Esophagus squamous epithelium (tissue), 5 donors: ENCODE results near the gene AATK. TPM values are rescaled to one million over a fixed set of nuclear protein-coding genes. Genes with fewer than 3 reads are reported as not detected.

ENCODE experiments used
- DNase-seq: peaks from one replicate; lab custom pipeline; 2025; lab: John Stamatoyannopoulos, UW
- H3K27ac ChIP-seq, 4 donors: fragments of 200-600 bp; sonication (generic); one replicate each; pipeline ENCODE4 v1.5.1; 2016 to 2019; ENCODE audit warnings: mild to moderate bottlenecking in 1 of 4
- H3K27me3 ChIP-seq, 4 donors: fragments of 200-600 bp; sonication (generic); 1 replicate in 3 of 4; 2 replicates in 1 of 4; pipeline versions ENCODE4 v1.5.1 to v1.6.0; 2017 to 2021; ENCODE audit warnings: antibody characterized with exemption in 1 of 4
- H3K36me3 ChIP-seq, 3 donors: fragments of 200-600 bp; sonication (generic); one replicate each; pipeline ENCODE4 v1.5.1; 2016 to 2019
- H3K4me1 ChIP-seq, 3 donors: fragments of 200-600 bp; sonication (generic); one replicate each; pipeline ENCODE4 v1.5.1; 2017 to 2019
- H3K4me3 ChIP-seq, 4 donors: fragments of 200-600 bp; sonication (generic); 1 replicate in 3 of 4; 2 replicates in 1 of 4; pipeline ENCODE4 v1.5.1; 2016 to 2019; ENCODE audit warnings: mild to moderate bottlenecking in 2 of 4, moderate library complexity in 1 of 4
- H3K9me3 ChIP-seq, 3 donors: fragments of 200-600 bp; sonication (generic); one replicate each; pipeline ENCODE4 v1.5.1; 2016 to 2019
- POLR2A ChIP-seq, 4 donors: fragments of 450-650 bp; IDR thresholded peaks; one replicate each; pipeline ENCODE4 v1.6.1; 2017; ENCODE audit warnings: antibody characterized with exemption in 4 of 4, mild to moderate bottlenecking in 4 of 4, moderate library complexity in 3 of 4
- WGBS, 2 donors: methylation state at CpG; one replicate each; pipeline ENCODE4 v1.1.5; 2018; 5-methylcytosine and 5-hydroxymethylcytosine counted together
- intact Hi-C: fragments of 100-400 bp; cut with DNase I; formaldehyde crosslinking; loops from one replicate; pipeline ENCODE4 v1.15.0; 2022
- total RNA-seq, 4 donors: library from RNA; depleted of rRNA; stranded (reverse); fragments of >200 nt; gene quantifications; one replicate each; pipeline ENCODE4 v1.1.0, GENCODE V29; 2016
- TF ChIP-seq, protein P1 (sequence below), 6 experiments: fragments of 450-650 bp in 4 of 6; fragments of 200-600 bp in 2 of 6; sonication (generic) in 2 of 6; IDR thresholded peaks; one replicate each; pipeline ENCODE4 v1.5.1; 2016 to 2019; ENCODE audit warnings: antibody characterized with exemption in 6 of 6, mild to moderate bottlenecking in 4 of 6, moderate library complexity in 4 of 6
- donor health status: DM: yes; HTN: yes; CAD: no.

AATK gene
- total RNA-seq, 4 donors from 2014 or later = 0.57 to 1.5 (median 0.70) TPM; not detected in 1

DNA sequence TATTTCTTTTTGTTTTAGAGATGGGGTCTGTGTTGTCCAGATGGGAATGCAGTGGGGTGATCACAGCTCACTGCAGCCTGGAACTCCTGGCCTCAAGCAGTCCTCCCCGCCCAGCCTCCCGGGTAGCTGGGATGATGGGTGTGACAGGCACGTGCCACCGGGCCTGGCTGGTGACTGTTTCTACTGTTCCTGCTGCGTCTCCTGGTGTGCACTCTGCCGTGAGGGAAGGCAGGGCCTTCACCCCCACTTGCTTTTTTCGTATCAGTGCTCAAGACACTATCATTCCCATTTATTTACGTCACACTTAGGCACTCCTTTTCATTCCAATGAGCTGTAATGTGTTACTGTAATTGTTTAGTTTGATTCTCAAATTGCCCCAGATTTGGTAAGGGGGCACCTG lies 26.0 kb downstream of the AATK start:
- Histone ChIP-seq H3K4me1 (peaks cover 7 to 11% (median 8%) of the 10 kb centered on the region in 3 donors), H3K36me3 (no peaks in the 10 kb centered on the region), H3K9me3 (no peaks in the 10 kb centered on the region), H3K27me3 (peaks cover 0 to 20% (median 0%) of the 10 kb centered on the region in 4 donors), H3K4me3 (no peak overlapping the region), H3K27ac (no peak overlapping the region)
- intact Hi-C loops = no loop called here
- DNase-seq = no peak
- TF ChIP-seq POLR2A (IDR thresholded peaks at IDR 0.05) = no peak
- TF ChIP-seq, protein P1, sequence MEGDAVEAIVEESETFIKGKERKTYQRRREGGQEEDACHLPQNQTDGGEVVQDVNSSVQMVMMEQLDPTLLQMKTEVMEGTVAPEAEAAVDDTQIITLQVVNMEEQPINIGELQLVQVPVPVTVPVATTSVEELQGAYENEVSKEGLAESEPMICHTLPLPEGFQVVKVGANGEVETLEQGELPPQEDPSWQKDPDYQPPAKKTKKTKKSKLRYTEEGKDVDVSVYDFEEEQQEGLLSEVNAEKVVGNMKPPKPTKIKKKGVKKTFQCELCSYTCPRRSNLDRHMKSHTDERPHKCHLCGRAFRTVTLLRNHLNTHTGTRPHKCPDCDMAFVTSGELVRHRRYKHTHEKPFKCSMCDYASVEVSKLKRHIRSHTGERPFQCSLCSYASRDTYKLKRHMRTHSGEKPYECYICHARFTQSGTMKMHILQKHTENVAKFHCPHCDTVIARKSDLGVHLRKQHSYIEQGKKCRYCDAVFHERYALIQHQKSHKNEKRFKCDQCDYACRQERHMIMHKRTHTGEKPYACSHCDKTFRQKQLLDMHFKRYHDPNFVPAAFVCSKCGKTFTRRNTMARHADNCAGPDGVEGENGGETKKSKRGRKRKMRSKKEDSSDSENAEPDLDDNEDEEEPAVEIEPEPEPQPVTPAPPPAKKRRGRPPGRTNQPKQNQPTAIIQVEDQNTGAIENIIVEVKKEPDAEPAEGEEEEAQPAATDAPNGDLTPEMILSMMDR (IDR thresholded peaks at IDR 0.05) = no peak
- 48 to 55% methylated on average over 8 of the region's 8 CpGs for WGBS, 2 donors

DNA sequence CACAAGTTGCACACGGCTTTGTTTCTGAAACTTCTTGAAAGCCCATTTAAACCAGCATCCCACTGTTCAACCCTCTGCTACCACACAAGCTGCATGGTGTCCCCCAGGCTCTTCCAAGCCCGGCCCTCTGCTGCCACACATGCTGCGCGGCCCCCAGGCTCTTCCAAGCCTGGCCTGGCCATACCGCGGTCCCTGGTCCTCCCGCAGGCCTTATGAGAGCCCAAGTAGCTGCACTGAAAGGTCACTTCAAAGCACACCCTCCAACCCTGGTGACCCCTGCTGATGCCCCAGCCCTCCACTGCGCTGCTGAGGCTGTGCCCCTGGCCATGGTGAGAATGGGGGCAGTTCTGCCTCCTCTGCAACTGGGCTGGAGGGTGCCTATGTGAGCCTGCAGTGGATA lies 26.6 kb downstream of the AATK start:
- intact Hi-C loops = no loop called here
- no peak for TF ChIP-seq POLR2A (IDR thresholded peaks at IDR 0.05)
- TF ChIP-seq, protein P1 (IDR thresholded peaks at IDR 0.05) = no peak
- H3K27ac ChIP-seq = no peak overlapping the region
- H3K27me3 ChIP-seq = peaks cover 0 to 23% (median 0%) of the 10 kb centered on the region in 4 donors
- H3K4me3 ChIP-seq = no peak overlapping the region
- peaks cover 7 to 11% (median 8%) of the 10 kb centered on the region in 3 donors for H3K4me1 ChIP-seq
- H3K9me3 ChIP-seq = no peaks in the 10 kb centered on the region
- no peaks in the 10 kb centered on the region for H3K36me3 ChIP-seq
- DNase-seq = no peak
- WGBS, 2 donors = 80 to 89% methylated on average over 3 to 4 of the region's 8 CpGs

DNA sequence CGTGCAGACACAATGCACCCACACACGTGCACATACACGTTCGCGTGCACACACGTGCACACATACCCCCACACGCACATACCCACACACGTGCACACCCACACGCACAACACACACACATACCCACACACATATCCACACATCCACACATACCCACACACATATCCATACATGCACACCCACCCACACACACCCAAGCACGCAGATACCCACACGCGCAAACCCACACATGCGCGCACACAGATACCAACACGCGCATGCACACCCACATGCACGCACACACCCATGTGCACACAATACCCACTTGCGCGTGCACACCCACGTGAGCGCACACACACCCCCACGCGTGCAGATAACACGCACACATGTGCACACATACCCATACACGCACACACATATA lies 27.5 kb downstream of the AATK start:
- 93% methylated on average over 25 of the region's 25 CpGs for WGBS, 2 donors
- peaks cover 7 to 11% (median 8%) of the 10 kb centered on the region in 3 donors for H3K4me1 ChIP-seq
- H3K27ac ChIP-seq = no peak overlapping the region
- H3K36me3 ChIP-seq = no peaks in the 10 kb centered on the region
- intact Hi-C loops = no loop called here
- peaks cover 0 to 14% (median 0%) of the 10 kb centered on the region in 4 donors for H3K27me3 ChIP-seq
- TF ChIP-seq, protein P1 (IDR thresholded peaks at IDR 0.05) = no peak
- TF ChIP-seq POLR2A (IDR thresholded peaks at IDR 0.05) = no peak
- DNase-seq = no peak
- H3K9me3 ChIP-seq = no peaks in the 10 kb centered on the region
- no peak overlapping the region for H3K4me3 ChIP-seq

DNA sequence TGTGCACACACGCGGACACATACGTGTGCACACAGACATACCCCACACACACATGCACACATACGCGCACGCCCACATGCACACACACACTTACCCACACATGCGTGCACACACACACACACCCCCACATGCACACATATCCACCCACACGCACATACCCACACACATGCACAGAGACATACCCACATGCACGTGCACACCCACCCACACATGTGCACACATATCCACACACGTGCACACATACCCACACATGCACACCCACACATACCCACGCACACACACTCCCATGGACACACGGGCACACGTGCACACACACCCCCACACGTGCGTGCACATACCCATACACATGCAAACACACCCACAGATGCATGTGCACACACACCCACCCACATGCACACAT lies 27.9 kb downstream of the AATK start:
- no peak overlapping the region for H3K4me3 ChIP-seq
- no peak for TF ChIP-seq POLR2A (IDR thresholded peaks at IDR 0.05)
- TF ChIP-seq, protein P1 (IDR thresholded peaks at IDR 0.05) = no peak
- H3K27me3 ChIP-seq = peaks cover 0 to 10% (median 0%) of the 10 kb centered on the region in 4 donors
- H3K36me3 ChIP-seq = no peaks in the 10 kb centered on the region
- peaks cover 6 to 9% (median 7%) of the 10 kb centered on the region in 3 donors for H3K4me1 ChIP-seq
- intact Hi-C loops = no loop called here
- WGBS, 2 donors = 94% methylated on average over 15 of the region's 15 CpGs
- H3K27ac ChIP-seq = no peak overlapping the region
- no peaks in the 10 kb centered on the region for H3K9me3 ChIP-seq
- no peak for DNase-seq

DNA sequence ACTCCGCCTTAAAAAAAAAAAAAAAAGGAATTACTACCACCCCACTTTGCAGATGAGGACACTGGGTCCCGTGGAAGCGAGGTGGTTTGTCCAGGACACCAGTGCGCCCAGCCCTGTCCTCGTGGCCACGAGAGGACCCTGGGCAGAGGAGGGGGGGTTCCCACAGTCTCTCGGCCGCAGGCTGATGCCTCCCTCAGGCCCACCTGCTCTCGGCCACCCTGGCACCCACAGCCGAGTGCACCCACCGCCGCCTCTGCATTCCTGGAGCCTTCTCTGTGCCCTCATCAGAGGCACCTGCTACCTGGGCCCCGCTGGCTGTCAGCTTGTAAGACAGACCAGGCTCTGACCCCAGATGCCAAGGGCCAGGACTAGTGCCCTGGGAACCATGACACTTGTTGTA lies 28.8 kb downstream of the AATK start:
- Histone ChIP-seq H3K27me3 (peaks cover 0 to 7% (median 0%) of the 10 kb centered on the region in 4 donors), H3K27ac (no peak overlapping the region), H3K4me1 (peaks cover 0 to under 1% (median 0%) of the 10 kb centered on the region in 3 donors), H3K9me3 (no peaks in the 10 kb centered on the region), H3K4me3 (no peak overlapping the region), H3K36me3 (no peaks in the 10 kb centered on the region)
- no peak for TF ChIP-seq POLR2A (IDR thresholded peaks at IDR 0.05)
- TF ChIP-seq, protein P1 (IDR thresholded peaks at IDR 0.05) = no peak
- DNase-seq = no peak
- 80 to 89% methylated on average over 2 to 6 of the region's 13 CpGs for WGBS, 2 donors
- intact Hi-C loops = no loop called here
